CD4-positive, alpha-beta T cell treated with Interleukin-4 for 4 hours (primary cell): Measurements from ENCODE around the gene SHTN1.

Source experiments
- DNase-seq: peaks from one replicate; pipeline ENCODE4 v3.0.0-alpha.2; 2020

SHTN1 gene

GRCh38 chr10:116980041-116980440 lies 24.9 kb downstream of the SHTN1 start:
- no peak for DNase-seq

- DNase-seq = no peak
Observed at GRCh38 chr10:116978901-116979300, 26.1 kb downstream of the SHTN1 start.

DNA sequence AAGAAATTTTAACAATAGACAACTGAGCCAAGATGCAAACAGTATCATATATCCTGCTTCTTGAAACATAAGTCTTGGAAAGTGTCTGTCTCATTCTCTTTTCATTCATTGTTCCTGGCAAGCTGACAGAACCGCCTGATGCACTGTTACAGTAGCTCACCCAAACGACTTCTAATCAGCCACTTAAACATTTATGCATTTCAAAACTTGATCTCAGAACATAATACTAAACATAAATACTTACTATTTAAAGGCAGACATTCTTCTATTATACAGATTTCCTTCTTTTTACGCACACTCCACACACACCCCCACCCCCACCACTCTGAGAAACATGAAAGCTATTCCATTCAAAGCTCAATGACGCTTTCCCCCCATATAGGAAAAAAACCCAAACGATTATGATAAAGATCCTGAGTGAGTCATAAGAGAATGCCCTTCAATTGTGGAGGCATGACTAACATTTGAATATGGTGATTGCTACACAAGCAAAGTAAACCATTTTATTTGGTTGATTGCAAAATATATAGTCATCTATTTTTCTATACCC lies 30.5 kb downstream of the SHTN1 start:
- DNase-seq = no peak

DNA sequence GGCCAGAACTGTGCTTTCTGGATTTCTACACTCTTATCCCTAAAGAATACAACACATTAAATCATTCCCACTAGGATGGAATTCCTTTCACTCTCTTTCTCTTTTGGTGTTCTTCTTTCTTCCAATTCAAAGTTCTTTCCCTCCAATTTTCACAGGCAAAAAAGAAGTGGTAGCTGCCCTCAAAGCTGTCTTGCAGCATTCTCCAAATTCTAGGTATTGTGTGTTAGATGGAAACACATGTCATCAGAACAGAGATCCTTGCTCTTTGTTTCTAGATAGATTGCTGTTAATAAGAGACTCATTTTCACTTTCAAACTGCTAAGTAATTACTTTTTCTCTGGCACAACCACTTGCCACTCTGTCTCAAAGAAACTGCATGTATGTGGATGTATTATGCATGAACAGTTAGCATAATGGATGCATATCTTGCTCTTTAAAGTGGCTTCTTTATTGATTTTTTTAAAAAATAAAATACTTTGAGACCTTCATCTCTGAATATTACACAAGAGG lies 31.0 kb downstream of the SHTN1 start:
- DNase-seq = no peak

DNA sequence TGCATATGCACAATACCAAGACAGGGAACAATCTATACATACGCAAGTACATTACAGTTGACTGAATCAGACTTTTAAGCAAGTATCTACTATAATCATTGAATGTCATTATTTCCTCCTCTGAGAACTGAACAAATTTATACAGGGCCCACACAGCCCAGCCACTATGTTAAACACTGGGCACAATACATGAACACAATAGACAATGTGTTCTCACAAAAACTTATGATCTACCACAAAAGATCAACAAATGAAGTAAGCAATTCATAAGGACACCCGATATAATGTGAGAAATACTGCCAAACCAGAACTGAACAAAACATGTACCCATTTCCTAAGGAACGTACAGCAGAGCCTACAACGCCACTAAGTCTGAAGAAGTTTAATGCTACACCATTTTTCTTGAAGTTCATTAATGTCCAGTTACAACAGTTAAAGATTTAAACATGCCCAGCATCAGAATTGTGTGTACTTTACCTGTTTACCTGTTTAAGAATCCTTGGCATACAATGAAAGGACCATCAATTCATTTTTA lies 31.5 kb downstream of the SHTN1 start:
- DNase-seq = no peak

DNA sequence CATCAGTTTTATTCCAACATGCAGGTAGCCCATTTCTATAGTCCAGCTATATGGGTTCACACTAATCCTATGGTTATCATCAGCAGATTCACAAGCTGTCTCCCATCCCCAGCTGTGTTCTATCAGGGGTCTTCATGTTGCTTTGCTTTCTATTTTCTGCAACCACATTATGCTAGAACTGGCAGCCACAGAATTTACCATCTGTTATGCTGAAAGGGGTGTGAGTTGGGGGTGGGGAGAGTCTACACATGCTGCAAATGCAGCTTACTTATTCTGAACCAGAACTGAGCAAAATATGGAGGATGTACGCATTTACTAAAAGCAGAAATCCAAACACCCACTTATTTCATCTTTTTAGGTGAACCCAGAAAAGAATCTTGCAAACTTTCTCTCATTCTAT lies 32.9 kb downstream of the SHTN1 start:
- DNase-seq = no peak

- no peak for DNase-seq
Observed at GRCh38 chr10:116970050-116970449, 34.9 kb downstream of the SHTN1 start.

GRCh38 chr10:116968331-116968730 lies 36.7 kb downstream of the SHTN1 start:
- no peak for DNase-seq

- DNase-seq = no peak
Observed at GRCh38 chr10:116961406-116962251, 43.4 kb downstream of the SHTN1 start.

- no peak for DNase-seq
Observed at GRCh38 chr10:116960066-116960776, 44.8 kb downstream of the SHTN1 start.

DNA sequence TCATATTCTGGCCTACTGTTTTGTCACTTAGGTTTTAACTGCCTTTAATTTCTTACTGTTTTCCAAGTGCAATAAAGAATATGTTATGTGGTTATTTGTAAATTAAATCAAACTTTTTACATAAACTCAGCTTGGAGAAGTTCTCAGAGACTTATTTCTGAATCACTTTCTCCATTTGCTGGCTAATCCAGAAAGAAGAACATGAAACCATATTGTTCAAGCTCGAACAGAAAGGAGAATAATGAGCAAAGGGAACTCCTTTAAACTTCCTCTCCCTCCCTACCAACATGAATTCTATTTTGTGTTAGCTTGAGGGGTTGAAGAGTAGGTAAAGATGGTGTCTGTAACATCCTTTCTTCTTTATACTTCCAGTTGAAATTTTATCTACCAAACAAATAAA lies 52.3 kb downstream of the SHTN1 start:
- DNase-seq = no peak

GRCh38 chr10:116948530-116948870 lies 56.5 kb downstream of the SHTN1 start:
- no peak for DNase-seq

GRCh38 chr10:116947841-116948529 lies 57.0 kb downstream of the SHTN1 start:
- DNase-seq = peak; percentile 6

- no peak for DNase-seq
Observed at GRCh38 chr10:116944911-116945310, 60.1 kb downstream of the SHTN1 start.

- DNase-seq = no peak
Observed at GRCh38 chr10:116931806-116932205, 73.2 kb downstream of the SHTN1 start.

DNA sequence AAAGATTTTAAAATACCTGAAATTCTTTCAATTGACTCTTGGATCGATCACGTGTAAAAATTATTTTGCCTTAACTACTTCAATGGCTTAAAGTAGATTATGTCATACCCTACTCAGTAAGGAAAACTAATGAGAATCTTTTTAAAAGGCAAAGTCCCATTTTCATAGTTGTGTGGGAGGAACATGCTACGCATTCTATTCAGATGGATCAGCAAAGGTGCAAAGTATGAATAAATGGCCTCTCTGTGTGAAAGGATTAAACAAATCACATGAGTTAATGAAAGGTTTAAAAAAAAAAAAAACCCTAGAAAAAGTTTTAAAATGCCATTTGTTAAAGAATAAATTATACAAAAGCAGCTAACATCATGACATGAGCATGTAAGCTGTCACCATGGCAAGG lies 78.6 kb downstream of the SHTN1 start:
- DNase-seq = no peak

GRCh38 chr10:116925056-116925455 lies 79.9 kb downstream of the SHTN1 start:
- no peak for DNase-seq

GRCh38 chr10:116919706-116920105 lies 85.3 kb downstream of the SHTN1 start:
- DNase-seq = no peak

DNA sequence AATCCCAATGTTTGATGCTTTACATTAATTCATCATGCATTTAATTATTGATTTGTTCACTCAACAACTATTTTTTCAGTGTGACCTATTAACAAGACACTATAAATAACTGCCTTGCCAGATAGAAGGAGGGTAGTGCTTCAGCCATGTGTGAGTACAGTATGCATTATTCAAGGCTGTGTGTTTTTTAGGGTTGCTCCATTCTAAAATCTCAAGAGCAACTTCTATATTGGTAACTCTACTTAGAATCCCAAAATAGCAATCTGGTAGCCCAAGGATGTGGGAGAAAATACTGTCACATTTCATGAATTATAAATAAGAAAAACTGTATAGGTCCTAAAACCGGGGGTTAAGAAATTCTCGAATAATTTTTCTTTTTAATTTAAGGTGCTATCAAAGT lies 85.8 kb downstream of the SHTN1 start:
- DNase-seq = no peak

- DNase-seq = no peak
Observed at GRCh38 chr10:116918583-116918982, 86.4 kb downstream of the SHTN1 start.

GRCh38 chr10:116917481-116917880 lies 87.5 kb downstream of the SHTN1 start:
- DNase-seq = no peak

DNA sequence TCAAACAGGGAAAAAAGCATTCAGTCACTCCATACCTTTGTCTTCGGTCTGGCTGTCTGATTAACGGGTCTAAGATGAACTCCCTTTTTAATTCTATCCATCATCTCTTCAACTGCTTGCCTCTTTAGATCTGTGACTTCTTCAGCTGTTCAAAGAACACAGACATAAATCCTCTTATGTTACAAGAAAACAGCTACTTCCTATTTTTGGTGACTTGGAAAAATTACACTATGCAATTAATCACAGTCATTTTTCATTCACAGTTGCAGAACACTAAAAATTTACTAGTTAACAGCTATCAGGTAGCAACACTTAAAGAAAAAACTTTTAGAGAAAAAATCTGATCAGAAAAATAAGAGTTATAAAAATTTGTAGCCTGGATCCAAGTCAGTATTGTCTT lies 89.6 kb downstream of the SHTN1 start:
- no peak for DNase-seq

GRCh38 chr10:116913695-116914094 lies 91.3 kb downstream of the SHTN1 start:
- no peak for DNase-seq
